Ovary (tissue), 9 donors: ENCODE measurements around the gene NNT. TPM values are rescaled to one million over a fixed set of nuclear protein-coding genes. Genes with fewer than 3 reads are reported as not detected.
"Not testable (repeated sequence)": the region's sequence is repeated elsewhere in the genome, so short reads cannot be mapped to it uniquely, and the experiment has no call there.

Experiments used
- DNase-seq, 5 donors: peaks; one replicate each; pipeline ENCODE4 v3.0.0-alpha.2; 2019 to 2020
- H3K27ac ChIP-seq, 2 donors: fragments of 200-600 bp; one replicate each; pipeline versions ENCODE4 v1.5.1 to v1.8.0; 2019 to 2022
- H3K27me3 ChIP-seq: fragments of 200-600 bp; one replicate; pipeline ENCODE4 v1.8.0; 2022
- H3K36me3 ChIP-seq: fragments of 200-600 bp; sonication (generic); one replicate; pipeline ENCODE4 v1.5.1; 2019
- H3K4me1 ChIP-seq: one replicate; pipeline ENCODE4 v1.8.1; 2013; ENCODE audit warnings: mild to moderate bottlenecking, moderate library complexity; ENCODE audit not compliant: insufficient read depth
- H3K4me3 ChIP-seq: fragments of 200-600 bp; sonication (generic); one replicate; pipeline ENCODE4 v1.5.1; 2017
- H3K9me3 ChIP-seq, 2 donors: fragments of 200-600 bp in 1 of 2; sonication (generic) in 1 of 2; one replicate each; pipeline versions ENCODE4 v1.5.1 to v1.8.1; 2013 to 2019; ENCODE audit warnings: mild to moderate bottlenecking in 1 of 2, moderate library complexity in 1 of 2
- EP300 ChIP-seq: sonication (generic); formaldehyde crosslinking; IDR thresholded peaks from one replicate; pipeline ENCODE4 v1.6.1; 2017; ENCODE audit warnings: antibody characterized with exemption
- POLR2A ChIP-seq: fragments of 450-650 bp; IDR thresholded peaks from one replicate; pipeline ENCODE4 v1.6.1; 2017; ENCODE audit warnings: antibody characterized with exemption, mild to moderate bottlenecking, moderate library complexity
- WGBS, 3 donors: extraction: QIAGEN DNeasy Blood & Tissue Kit in 1 of 3; methylation state at CpG; one replicate each; pipeline versions ENCODE4 v1.1.5 to v1.1.7; 2013 to 2017; 5-methylcytosine and 5-hydroxymethylcytosine counted together
- intact Hi-C, 4 donors: fragments of 100-400 bp; cut with DNase I; formaldehyde crosslinking; loops; one replicate each; pipeline versions ENCODE4 v1.11.0 to v1.15.1; 2022 to 2023
- polyA plus RNA-seq, 2 donors: library from polyadenylated mRNA; stranded (reverse); fragments of 200-250 nt in 1 of 2; fragments of 350-450 nt in 1 of 2; fragmentation: Illumina TruSeq in 1 of 2; extraction: RNeasy Lipid Tissue Mini Kit (QIAGEN cat#74804) in 1 of 2; gene quantifications; one replicate each; pipeline ENCODE4 v1.2.3, GENCODE V29; 2013 to 2014
- total RNA-seq, 7 donors: library from RNA; depleted of rRNA in 2 of 7; stranded (reverse); fragments of >200 nt in 2 of 7; fragmentation: NEBNext Ultra II Directional in 3 of 7; extraction: Animal tissue kit (Norgen Biotek cat#: 25700) in 3 of 7; gene quantifications; one replicate each; pipeline versions ENCODE4 v1.1.0 to v1.2.4, GENCODE V29; 2016 to 2023
- TF ChIP-seq, protein P1 (sequence below), 3 donors: fragments of 450-650 bp in 2 of 3; fragments of 200-600 bp in 1 of 3; IDR thresholded peaks; one replicate each; pipeline versions ENCODE4 v1.5.1 to v1.8.0; 2016 to 2022; ENCODE audit warnings: antibody characterized with exemption in 3 of 3, mild to moderate bottlenecking in 1 of 3
- donor health status: DM: no; HTN: no; CAD: no; lungs with moderate emphysema.
- donor health status: DM: no; HTN: no; CAD: no.
- donor health status: Bipolar disorder and iron deficiency.
- donor health status: DM: yes; HTN: yes; CAD: no.
- donor health status: DM: no; HTN: no; CAD: no.
- donor health status: DM: yes; HTN: yes; CAD: no.

NNT gene
- total and polyA plus RNA-seq, 9 donors: 12.2 to 51.9 (median 38.5) TPM

DNA sequence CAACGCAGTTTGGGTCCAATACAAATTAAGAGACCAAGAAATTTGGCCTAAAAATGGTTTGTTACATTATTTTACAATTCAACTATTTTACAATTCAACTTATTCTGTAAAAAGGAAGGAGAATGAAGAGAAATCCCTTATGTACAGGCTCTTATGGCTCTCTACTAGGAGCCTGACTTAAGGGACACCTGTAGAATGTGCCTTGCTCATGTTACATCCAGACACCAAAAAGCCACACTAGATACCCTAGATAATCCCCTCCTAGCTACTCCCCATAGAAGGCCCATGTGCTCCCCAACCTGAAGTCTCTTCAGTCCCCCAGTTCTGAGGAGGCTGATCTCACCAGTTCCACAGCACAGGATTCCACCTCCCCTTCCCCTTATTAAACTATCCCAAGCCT lies 14.1 kb upstream of the NNT start:
- no peak for DNase-seq
- H3K4me3 ChIP-seq: no peak overlapping the region
- no peak for TF ChIP-seq EP300
- TF ChIP-seq, protein P1, sequence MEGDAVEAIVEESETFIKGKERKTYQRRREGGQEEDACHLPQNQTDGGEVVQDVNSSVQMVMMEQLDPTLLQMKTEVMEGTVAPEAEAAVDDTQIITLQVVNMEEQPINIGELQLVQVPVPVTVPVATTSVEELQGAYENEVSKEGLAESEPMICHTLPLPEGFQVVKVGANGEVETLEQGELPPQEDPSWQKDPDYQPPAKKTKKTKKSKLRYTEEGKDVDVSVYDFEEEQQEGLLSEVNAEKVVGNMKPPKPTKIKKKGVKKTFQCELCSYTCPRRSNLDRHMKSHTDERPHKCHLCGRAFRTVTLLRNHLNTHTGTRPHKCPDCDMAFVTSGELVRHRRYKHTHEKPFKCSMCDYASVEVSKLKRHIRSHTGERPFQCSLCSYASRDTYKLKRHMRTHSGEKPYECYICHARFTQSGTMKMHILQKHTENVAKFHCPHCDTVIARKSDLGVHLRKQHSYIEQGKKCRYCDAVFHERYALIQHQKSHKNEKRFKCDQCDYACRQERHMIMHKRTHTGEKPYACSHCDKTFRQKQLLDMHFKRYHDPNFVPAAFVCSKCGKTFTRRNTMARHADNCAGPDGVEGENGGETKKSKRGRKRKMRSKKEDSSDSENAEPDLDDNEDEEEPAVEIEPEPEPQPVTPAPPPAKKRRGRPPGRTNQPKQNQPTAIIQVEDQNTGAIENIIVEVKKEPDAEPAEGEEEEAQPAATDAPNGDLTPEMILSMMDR (IDR thresholded peaks at IDR 0.05): no peak
- no peak for TF ChIP-seq POLR2A
- no peaks in the 10 kb centered on the region for H3K4me1 ChIP-seq
- intact Hi-C loops: no loop called here
- 36 to 56% (median 53%) methylated on average over 1 of the region's 1 CpG for WGBS, 3 donors
- H3K36me3 ChIP-seq: no peaks in the 10 kb centered on the region
- H3K27me3 ChIP-seq: no peaks in the 10 kb centered on the region
- no peaks in the 10 kb centered on the region for H3K9me3 ChIP-seq
- no peak overlapping the region for H3K27ac ChIP-seq

DNA sequence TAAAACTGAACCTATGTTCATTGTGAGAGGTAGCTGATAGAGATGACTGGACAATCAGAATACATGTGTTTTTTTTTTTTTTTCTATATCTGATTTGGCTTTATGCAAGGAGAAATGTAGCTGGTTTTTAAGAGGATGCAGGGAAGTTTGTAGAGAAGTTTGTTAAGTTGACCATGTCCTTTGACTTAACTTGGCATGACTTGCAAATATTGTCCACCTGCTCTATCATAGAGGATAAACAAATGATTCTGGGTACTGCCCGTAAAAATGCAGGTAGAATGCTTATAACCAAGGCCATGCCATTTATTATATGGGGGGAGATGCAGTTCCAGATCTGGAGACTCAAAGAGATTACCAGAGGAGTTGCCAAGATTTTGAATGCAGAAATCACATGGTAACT lies 13.7 kb upstream of the NNT start:
- TF ChIP-seq, protein P1 (IDR thresholded peaks at IDR 0.05): no peak
- no peaks in the 10 kb centered on the region for H3K9me3 ChIP-seq
- no peak for DNase-seq
- WGBS, 3 donors: 89 to 94% (median 90%) methylated on average over 1 of the region's 1 CpG
- H3K27ac ChIP-seq: no peak overlapping the region
- H3K4me1 ChIP-seq: no peaks in the 10 kb centered on the region
- H3K36me3 ChIP-seq: no peaks in the 10 kb centered on the region
- intact Hi-C loops: no loop called here
- no peak overlapping the region for H3K4me3 ChIP-seq
- H3K27me3 ChIP-seq: no peaks in the 10 kb centered on the region

DNA sequence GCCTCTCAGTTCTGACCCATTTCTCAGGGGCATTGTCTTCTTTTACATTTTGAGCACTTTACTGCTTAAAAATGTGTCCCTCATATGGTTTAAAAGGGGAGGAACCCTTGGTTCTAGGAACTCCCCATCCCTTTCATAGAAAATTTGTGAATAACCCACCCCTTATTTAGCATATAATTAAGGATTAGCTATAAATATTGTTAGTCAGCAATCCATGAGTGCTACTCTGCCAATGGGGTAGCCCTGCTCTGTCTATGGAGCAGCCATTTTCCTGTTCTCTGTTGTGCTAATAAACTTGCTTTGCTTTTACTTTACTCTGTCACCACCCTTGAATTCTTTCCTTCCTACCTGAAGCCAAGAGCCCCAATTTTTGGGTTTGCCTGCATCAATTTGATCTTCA lies 12.3 kb upstream of the NNT start:
- intact Hi-C loops: no loop called here
- no peaks in the 10 kb centered on the region for H3K9me3 ChIP-seq
- no peak overlapping the region for H3K4me3 ChIP-seq
- no peak for DNase-seq
- H3K36me3 ChIP-seq: no peaks in the 10 kb centered on the region
- no peaks in the 10 kb centered on the region for H3K4me1 ChIP-seq
- no peaks in the 10 kb centered on the region for H3K27me3 ChIP-seq
- no peak overlapping the region for H3K27ac ChIP-seq
- TF ChIP-seq EP300 (no peak), POLR2A (no peak)
- TF ChIP-seq, protein P1 (IDR thresholded peaks at IDR 0.05): no peak

DNA sequence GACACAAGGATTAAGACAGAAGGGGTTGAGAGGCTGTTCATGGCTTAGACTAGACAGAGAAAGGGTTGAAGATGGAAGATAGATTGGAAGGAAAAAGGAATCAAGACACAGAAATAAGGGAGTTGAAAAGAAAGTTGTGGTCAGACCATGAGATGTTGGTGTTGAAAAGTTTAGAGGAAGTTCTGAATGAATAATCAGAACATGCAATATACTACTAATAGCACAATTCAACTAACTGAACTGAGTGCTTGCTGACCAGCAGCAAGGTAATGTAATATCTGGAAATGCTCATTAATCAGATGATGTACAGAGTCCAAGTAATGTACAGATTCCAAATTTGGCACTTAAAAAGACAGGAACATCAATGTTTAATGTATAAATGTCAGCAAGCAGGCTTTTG lies 10.6 kb upstream of the NNT start:
- Histone ChIP-seq H3K27ac (no peak overlapping the region), H3K36me3 (no peaks in the 10 kb centered on the region), H3K4me3 (no peak overlapping the region), H3K4me1 (no peaks in the 10 kb centered on the region), H3K27me3 (no peaks in the 10 kb centered on the region), H3K9me3 (no peaks in the 10 kb centered on the region)
- no peak for DNase-seq
- intact Hi-C loops: no loop called here
- TF ChIP-seq POLR2A (no peak), EP300 (no peak)
- TF ChIP-seq, protein P1 (IDR thresholded peaks at IDR 0.05): no peak

DNA sequence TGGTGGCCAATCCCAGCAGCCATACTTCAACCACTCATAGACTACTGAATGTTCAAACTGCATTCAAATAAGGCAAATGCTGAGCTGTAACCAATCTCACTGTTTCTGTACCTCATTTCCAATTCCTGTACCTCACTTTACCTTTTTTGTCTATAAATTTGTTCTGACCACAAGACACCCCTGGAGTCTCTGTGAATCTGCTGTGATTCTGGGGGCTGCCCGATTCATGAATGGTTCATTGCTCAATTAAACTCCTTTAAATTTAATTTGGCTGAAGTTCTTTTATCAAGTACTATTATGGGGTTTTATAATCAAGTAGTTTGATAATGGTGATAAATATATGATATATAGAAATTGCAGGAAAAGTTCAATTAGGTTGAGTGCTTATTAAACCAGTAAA lies 4.1 kb upstream of the NNT start:
- intact Hi-C loops: loop anchor here in 1 of 4 donors (2.0 kb wide), 1 partner anchor 16 kb away; no protein-coding TSS in a partner anchor

More for the DNA sequence above, 4.1 kb upstream of the NNT start:
- not testable (repeated sequence) for DNase-seq, H3K9me3 ChIP-seq, H3K36me3 ChIP-seq, H3K4me3 ChIP-seq, H3K27me3 ChIP-seq, H3K27ac ChIP-seq, H3K4me1 ChIP-seq
- WGBS, 3 donors: 95 to 98% (median 97%) methylated on average over 1 of the region's 1 CpG
